Skeletal muscle tissue (tissue), 4 donors: Measurements from ENCODE around the gene TMEM39B. TPM values are rescaled to one million over a fixed set of nuclear protein-coding genes. Genes with fewer than 3 reads are reported as not detected.

ENCODE experiments used
- H3K27ac ChIP-seq: one replicate; pipeline ENCODE4 v1.7.0; 2013; ENCODE audit warnings: mild to moderate bottlenecking, low read depth, low read length, inconsistent platforms
- H3K27me3 ChIP-seq, 3 donors: one replicate each; pipeline ENCODE4 v1.7.0; 2013; ENCODE audit warnings: low read length in 3 of 3; ENCODE audit not compliant: control insufficient read depth in 3 of 3, insufficient read depth in 3 of 3
- H3K36me3 ChIP-seq, 3 donors: one replicate each; pipeline ENCODE4 v1.7.0; 2013; ENCODE audit warnings: low read length in 3 of 3; ENCODE audit not compliant: control insufficient read depth in 3 of 3, insufficient read depth in 3 of 3
- H3K4me1 ChIP-seq, 3 donors: one replicate each; pipeline ENCODE4 v1.7.0; 2013; ENCODE audit warnings: low read length in 3 of 3, mild to moderate bottlenecking in 3 of 3; ENCODE audit not compliant: control insufficient read depth in 3 of 3, insufficient read depth in 3 of 3
- H3K4me3 ChIP-seq, 3 donors: one replicate each; pipeline ENCODE4 v1.7.0; 2013; ENCODE audit warnings: low read length in 3 of 3
- H3K9ac ChIP-seq, 3 donors: one replicate each; pipeline ENCODE4 v1.7.0; 2013; ENCODE audit warnings: low read length in 3 of 3, mild to moderate bottlenecking in 3 of 3, moderate library complexity in 2 of 3, low read depth in 1 of 3
- H3K9me3 ChIP-seq, 3 donors: one replicate each; pipeline ENCODE4 v1.7.0; 2013; ENCODE audit warnings: low read length in 3 of 3; ENCODE audit not compliant: control insufficient read depth in 3 of 3
- total RNA-seq: library from RNA; depleted of rRNA; stranded (reverse); fragments of >200 nt; gene quantifications from one replicate; pipeline ENCODE4 v1.2.3, GENCODE V29; 2014
- donor health status: Osteomylitis.

Gene TMEM39B
- 3.7 TPM for total RNA-seq

DNA sequence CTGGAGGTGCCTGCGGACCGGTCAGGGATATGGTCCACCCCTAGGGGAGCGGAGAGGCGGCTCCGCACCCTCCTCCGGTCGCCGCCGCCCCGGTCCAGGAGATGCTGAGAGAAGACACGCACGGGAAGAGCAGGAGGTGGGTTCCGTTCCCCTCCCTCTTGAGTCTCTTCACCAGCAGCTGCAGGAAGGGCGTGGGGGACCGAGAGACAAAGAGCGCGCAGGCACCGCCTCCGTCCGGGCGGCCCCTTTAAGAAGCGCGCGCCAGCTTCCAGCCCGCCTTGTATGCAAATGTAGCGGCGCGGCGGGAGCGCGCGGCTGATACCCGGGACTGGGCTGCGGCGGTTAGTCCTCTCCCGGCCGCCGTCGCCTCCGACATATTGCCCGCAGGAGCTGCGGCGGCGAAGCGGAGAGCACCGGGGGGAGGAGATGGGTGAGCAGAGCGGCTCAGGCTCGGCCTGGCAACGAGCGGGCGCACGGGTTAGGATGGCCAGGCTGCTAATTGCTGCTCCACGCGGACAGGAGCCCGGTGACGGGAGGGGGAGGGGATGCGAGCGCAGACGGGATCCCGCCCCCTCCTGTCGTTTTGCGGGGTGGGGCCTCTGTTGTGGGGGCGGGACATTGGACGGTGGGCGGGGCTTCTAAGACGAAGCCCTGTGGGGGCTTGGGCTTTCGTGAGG lies at the start of gene TMEM39B:
Gene TMEM39B, plus strand, starts transcription at position 318 of the 677 bp plus-strand sequence. Its CDS starts 109 bp downstream, at position 427.
- H3K27me3 ChIP-seq = no peaks in the 10 kb centered on the region
- peak within 1 kb of the TSS; percentile 90 for H3K27ac ChIP-seq
- H3K4me1 ChIP-seq = peaks cover 13 to 22% (median 15%) of the 10 kb centered on the region in 3 donors
- no peaks in the 10 kb centered on the region for H3K9me3 ChIP-seq
- peak within 1 kb of the TSS; percentile 91 to 96 (median 93) for H3K4me3 ChIP-seq
- peak within 1 kb of the TSS; percentile 65 to 89 (median 87) for H3K9ac ChIP-seq
- peaks cover 18 to 21% (median 20%) of the 10 kb centered on the region in 3 donors for H3K36me3 ChIP-seq

DNA sequence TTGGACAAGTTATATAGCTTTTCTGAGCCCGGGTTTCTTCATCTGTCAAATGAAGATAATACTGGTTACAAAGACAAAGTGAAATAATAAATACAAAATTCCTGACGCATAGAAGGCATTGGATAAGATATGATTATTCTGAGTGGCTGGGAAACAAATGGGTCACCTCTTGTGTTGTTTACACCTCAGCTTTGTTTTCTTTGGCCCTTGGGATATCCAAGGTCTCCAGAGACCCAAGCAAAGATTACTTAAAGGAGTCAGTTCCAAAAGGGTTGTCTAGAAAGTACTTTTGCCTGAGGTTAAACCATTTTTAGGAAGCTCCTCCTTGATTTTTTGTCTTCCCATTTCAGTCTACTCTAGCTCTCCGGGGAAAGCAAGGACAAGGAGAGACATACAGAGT lies 49.4 kb upstream of the TMEM39B start:
- Histone ChIP-seq H3K27ac (no peak overlapping the region), H3K36me3 (no peaks in the 10 kb centered on the region)

GRCh38 chr1:32025515-32025914 lies 47.2 kb upstream of the TMEM39B start:
- H3K4me1 ChIP-seq = peaks cover 0 to 6% (median 2%) of the 10 kb centered on the region in 3 donors
- H3K4me3 ChIP-seq = no peak overlapping the region
- no peak overlapping the region for H3K27ac ChIP-seq
- H3K27me3 ChIP-seq = no peaks in the 10 kb centered on the region
- H3K36me3 ChIP-seq = no peaks in the 10 kb centered on the region
- H3K9ac ChIP-seq = no peak overlapping the region
- no peaks in the 10 kb centered on the region for H3K9me3 ChIP-seq

More for the DNA sequence above, 49.4 kb upstream of the TMEM39B start:
- H3K9me3 ChIP-seq = no peaks in the 10 kb centered on the region
- H3K4me3 ChIP-seq = no peak overlapping the region
- no peak overlapping the region for H3K9ac ChIP-seq
- peaks cover 8 to 15% (median 12%) of the 10 kb centered on the region in 3 donors for H3K4me1 ChIP-seq
- H3K27me3 ChIP-seq = no peaks in the 10 kb centered on the region

DNA sequence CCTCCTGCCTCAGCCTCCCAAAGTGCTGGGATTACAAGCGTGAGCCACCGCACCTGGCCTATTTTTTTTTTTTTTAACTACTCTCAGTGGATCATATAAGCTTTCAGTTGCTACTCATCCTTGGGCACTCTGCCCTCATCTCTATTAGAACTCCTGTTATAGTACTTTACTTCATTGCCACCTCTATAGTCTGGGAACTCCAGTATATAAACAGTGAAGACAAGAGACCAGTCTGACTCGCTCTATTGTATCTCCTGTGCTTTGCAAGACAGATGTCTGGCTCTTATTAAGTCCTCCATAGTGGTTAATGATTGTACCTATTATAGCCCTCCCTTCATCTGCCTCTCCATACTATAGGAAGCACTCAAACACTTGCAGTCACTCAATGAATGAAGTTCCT lies 44.0 kb upstream of the TMEM39B start:
- Histone ChIP-seq H3K36me3 (peaks cover 9 to 18% (median 12%) of the 10 kb centered on the region in 3 donors), H3K4me1 (peaks cover 0 to 6% (median 0%) of the 10 kb centered on the region in 3 donors), H3K4me3 (no peak overlapping the region), H3K27ac (no peak overlapping the region), H3K9ac (no peak overlapping the region), H3K27me3 (no peaks in the 10 kb centered on the region), H3K9me3 (no peaks in the 10 kb centered on the region)

DNA sequence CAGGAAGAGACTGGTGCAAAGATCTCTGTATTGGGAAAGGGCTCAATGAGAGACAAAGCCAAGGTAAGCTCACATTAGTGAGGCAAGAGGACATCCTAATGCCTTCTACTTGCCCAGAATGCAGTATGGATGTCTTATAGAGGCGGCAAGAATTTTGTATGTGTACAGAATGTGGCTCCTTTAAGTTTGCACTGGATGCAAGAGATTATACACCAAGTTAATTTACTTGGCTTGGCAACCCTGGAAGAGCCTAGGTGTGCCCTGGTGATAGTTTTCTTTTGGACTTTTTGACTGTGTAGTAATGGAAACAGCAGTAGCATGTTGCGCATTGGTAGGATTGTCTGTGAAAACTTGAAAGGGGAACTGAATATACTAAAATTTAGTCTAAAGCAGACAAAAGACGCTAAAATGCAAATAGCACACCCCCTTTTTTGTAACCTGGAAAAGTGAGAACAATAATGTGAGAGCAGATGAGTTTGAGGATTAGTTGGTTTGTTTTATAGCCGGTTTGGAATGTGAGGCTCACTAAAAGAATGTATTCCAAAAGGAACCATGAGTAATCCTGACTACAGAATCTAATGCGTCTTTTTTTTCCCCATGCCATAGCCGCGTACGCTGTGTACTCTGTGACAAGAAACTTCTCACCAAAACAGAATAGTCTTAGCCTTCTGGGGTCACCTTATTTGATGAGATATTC lies 41.0 kb upstream of the TMEM39B start:
- Histone ChIP-seq H3K27me3 (no peaks in the 10 kb centered on the region), H3K36me3 (peaks cover 12 to 32% (median 15%) of the 10 kb centered on the region in 3 donors), H3K27ac (no peak overlapping the region), H3K4me3 (no peak overlapping the region), H3K4me1 (peaks cover 0 to 9% (median 0%) of the 10 kb centered on the region in 3 donors), H3K9me3 (no peaks in the 10 kb centered on the region), H3K9ac (no peak overlapping the region)

GRCh38 chr1:32032275-32032615 lies 40.5 kb upstream of the TMEM39B start:
- Histone ChIP-seq H3K9me3 (no peaks in the 10 kb centered on the region), H3K4me3 (no peak overlapping the region), H3K36me3 (peaks cover 17 to 35% (median 18%) of the 10 kb centered on the region in 3 donors), H3K4me1 (peaks cover 0 to 9% (median 0%) of the 10 kb centered on the region in 3 donors), H3K9ac (no peak overlapping the region), H3K27me3 (no peaks in the 10 kb centered on the region), H3K27ac (no peak overlapping the region)

DNA sequence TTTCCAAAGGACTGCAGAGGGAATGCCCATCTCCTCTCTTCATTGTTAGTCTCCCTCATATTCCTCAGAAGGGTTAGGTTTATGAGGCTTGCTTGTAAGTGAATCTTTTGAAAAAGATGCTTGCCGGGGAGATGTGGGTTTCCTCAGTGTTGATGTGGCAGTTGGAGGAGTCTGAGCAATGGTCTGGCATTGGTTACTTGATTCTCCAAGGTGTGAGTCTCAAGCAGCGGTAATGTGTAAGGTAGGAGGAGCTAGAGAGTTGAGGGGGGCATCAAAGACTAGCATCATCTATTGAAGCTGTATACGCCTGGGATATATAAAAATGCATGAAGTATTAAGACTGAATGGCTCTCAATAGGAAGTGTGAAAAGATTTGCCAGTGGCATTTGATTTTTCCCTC lies 37.6 kb upstream of the TMEM39B start:
- H3K27me3 ChIP-seq = no peaks in the 10 kb centered on the region
- H3K4me3 ChIP-seq = no peak overlapping the region
- no peak overlapping the region for H3K9ac ChIP-seq
- H3K9me3 ChIP-seq = no peaks in the 10 kb centered on the region
- no peak overlapping the region for H3K27ac ChIP-seq
- H3K4me1 ChIP-seq = peaks cover 0 to 9% (median 0%) of the 10 kb centered on the region in 3 donors
- H3K36me3 ChIP-seq = peaks cover 39 to 61% (median 43%) of the 10 kb centered on the region in 3 donors

DNA sequence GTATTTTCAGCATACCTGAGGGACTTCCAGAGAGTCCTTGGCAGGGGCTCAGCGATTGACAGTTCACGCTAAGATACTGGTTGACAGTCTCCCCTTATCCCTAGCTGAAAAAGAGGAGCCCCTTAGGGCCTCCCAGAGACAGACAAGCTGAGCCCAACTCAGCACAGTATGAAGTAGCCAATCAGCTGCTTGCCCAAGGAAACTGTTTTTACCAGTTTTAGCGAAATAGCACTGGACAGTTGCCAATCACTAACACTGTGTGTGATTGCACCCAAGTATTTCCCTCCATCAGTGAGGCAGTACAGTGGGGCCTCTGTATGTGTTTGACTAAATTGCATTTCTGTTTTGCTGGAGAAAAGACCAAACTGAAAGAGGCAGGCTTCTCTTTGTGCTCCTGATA lies 32.0 kb upstream of the TMEM39B start:
- H3K4me3 ChIP-seq = no peak overlapping the region
- no peaks in the 10 kb centered on the region for H3K27me3 ChIP-seq
- no peaks in the 10 kb centered on the region for H3K4me1 ChIP-seq
- H3K27ac ChIP-seq = no peak overlapping the region
- H3K9me3 ChIP-seq = no peaks in the 10 kb centered on the region
- no peak overlapping the region for H3K9ac ChIP-seq
- H3K36me3 ChIP-seq = peaks cover 40 to 72% (median 66%) of the 10 kb centered on the region in 3 donors

DNA sequence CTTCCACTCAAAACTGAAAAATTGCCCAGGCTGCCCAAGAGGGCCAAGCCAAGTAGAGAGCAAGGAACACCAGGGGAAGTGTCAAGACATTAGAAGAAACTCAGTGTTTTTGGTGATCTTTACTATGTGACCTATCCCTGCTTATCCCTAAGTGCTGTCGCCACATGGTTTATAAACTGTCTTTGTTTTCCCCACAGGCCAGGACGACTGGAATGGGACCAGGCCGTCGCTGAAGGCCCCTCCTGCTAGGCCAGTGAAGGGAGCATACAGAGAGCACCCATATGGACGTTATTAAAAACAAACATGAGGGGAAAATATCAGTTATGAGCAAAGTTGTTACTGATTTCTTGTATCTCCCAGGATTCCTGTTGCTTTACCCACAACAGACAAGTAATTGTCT lies 30.4 kb upstream of the TMEM39B start:
- H3K9ac ChIP-seq = no peak overlapping the region
- no peaks in the 10 kb centered on the region for H3K9me3 ChIP-seq
- H3K4me1 ChIP-seq = no peaks in the 10 kb centered on the region
- no peak overlapping the region for H3K27ac ChIP-seq
- no peaks in the 10 kb centered on the region for H3K27me3 ChIP-seq
- no peak overlapping the region for H3K4me3 ChIP-seq
- peaks cover 38 to 70% (median 66%) of the 10 kb centered on the region in 3 donors for H3K36me3 ChIP-seq

DNA sequence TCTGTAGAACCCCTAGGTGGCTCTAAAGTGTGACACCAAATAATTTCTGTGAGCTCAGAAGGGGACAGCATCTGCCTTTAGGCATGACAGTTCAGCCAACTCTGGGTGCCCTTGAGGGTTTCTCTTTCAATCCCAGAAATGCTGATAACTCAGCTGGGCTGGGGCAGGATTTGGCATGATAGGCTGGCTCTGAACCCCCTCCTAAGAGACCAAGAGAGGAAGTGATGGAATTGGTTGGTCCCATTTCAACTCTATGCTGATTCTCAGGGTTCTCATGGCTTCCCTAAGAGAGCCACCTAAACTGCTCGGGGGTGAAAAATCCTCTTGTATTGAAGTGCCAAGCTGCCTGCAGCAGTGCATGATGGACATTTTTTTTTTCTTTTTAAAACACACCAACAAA lies 28.5 kb upstream of the TMEM39B start:
- Histone ChIP-seq H3K9me3 (no peaks in the 10 kb centered on the region), H3K27ac (no peak overlapping the region), H3K4me3 (no peak overlapping the region), H3K36me3 (peaks cover 35 to 59% (median 55%) of the 10 kb centered on the region in 3 donors), H3K4me1 (no peaks in the 10 kb centered on the region), H3K9ac (no peak overlapping the region), H3K27me3 (no peaks in the 10 kb centered on the region)
